Activated CD4-positive, alpha-beta T cell treated with anti-CD3 and anti-CD28 coated beads for 24 hours (primary cell): ENCODE measurements around the gene GBP2.
"Not testable (repeated sequence)": the region's sequence is repeated elsewhere in the genome, so short reads cannot be mapped to it uniquely, and the experiment has no call there.

Experiments
- DNase-seq, 2 donors: peaks; one replicate each; pipeline ENCODE4 v3.0.0-alpha.2; 2020; ENCODE audit warnings: low read depth in 2 of 2

GBP2 gene

DNA sequence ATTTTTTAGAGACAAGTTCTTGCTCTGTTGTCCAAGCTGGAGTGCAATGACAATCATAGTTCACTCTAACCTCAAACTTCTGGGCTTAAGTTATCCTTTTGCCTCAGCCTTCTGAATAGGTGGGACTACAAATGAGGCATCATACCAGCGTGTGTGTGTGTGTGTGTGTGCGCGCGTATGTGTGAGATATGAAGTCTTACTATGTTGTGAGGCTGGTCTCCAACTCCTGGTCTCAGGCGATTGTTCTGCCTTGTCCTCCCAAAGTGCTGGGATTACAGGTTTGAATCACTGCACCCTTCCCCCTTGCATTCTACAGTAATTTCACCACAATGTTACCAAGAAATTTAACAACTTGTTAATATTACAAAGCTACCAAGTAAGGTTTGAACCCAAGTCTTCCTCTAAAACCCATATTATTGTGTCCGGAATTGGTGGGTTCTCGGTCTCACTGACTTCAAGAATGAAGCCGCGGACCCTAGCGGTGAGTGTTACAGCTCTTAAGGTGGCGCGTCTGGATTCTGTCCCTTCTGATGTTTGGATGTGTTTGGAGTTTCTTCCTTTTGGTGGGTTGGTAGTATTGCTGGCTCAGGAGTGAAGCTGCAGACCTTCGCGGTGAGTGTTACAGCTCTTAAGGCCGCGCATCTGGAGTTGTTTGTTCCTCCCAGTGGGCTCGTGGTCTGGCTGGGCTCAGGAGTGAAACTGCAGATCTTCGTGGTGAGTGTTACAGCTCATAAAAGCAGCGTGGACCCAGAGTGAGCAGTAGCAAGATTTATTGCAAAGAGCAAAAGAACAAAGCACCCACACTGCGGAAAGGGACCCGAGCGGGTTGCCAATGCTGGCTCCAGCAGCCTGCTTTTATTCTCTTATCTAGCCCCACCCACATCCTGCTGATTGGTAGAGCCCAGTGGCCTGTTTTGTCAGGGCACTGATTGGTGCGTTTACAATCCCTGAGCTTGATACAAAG, 970 bp upstream of the GBP2 start:
- DNase-seq, result peak; percentile 47 to 75

DNA sequence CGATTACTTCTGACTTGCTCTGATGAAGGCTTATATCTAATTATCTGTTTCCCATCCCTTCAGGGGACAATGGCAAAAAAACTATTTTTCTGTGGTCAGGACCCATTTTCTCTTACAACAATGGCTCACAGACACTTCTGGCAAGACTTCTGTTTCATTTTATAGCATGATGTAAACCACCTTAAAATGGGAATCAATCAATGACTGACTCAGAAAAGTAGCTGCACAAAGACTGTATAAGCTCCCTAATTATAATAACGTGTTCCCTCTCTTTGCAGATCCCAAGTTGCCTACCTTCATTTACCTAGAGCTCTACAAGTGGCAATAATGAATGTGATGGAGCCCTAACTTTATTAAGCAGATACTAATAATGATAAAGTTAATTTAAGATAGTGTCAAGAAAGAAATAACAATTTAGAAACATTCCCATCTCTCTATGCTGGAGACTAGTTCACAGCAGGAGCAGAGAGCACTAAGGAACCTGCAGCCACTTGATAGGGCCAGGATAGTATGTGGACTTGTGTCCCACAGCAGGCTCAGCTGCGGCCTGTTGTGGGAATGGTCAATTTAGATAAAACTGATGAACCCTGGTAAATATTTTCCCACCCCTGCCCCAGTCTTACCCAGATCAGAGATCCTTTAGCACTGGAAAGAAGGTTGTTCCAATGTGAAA, 538 bp downstream of the GBP2 start:
- no peak for DNase-seq

DNA sequence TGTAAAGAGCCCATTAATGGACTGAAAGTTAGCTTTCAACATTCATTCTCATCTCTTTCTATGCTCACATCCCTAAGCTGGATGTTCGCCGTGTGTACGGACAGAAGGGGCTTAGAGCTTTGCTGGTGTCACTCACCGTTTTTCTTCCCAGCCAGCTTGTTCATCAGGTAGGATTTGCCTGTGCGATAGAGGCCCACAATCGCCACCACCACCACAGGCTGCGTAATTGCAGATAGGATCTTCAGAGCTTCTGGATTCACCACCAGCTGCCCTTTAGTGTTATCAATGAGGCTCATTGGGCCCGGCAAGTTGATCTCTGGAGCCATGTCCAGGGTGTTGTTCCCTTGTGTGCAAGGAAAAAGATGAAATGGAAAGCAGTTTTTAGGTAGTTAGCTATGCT, 4.3 kb downstream of the GBP2 start:
- no peak for DNase-seq

DNA sequence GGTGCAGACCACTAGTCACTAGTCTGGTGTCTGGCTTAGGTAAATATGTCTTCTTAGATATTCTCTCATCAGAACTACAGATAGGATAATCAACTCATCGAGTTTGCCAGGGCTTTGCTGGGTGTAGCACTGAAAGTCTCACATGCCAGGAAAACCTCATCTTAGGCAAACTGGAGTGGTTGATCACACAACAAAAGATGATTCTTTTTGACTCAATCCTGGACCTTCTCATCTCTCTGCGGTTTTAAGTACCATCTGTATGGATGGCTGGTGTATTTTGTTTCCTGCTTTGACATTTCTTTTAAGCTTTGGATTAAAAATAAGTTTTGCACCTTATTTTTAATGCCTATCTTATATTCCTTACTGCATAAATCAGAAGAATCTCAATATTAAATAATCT, 11.3 kb downstream of the GBP2 start:
- DNase-seq, result no peak

DNA sequence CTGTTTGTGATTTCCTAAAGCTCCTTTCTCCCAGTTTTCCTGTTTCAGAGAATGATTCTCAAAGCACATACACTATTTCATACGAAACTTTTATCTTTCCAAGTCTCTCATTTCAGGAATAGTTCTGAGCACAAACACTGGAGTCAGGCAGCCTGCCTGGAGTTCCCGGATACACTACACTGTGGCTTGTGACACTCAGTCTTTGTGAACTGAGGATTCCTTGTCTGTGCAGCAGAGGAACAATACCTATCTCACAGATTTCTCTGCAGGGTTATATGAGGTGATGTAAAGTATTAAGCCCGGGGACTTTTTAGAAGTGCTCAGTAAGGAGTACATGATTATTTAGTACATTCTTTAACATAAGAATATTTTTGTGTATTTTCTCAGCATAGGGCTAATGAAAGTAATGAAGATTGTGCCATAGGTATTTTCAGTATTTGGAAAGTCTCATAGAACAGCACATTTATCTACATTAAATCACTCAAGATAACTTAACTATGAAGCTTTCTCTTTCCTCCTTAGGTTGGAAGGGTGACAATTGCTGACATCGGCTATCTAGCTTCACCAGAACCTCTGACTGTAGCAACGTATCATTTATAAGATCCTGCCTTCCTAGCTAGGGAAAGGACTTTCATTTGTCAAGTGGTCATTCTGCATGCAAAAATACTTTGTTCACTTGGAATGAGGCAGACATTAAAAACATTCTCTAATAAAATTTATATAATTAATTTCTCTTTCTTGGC, 12.9 kb downstream of the GBP2 start:
- DNase-seq, result no peak

DNA sequence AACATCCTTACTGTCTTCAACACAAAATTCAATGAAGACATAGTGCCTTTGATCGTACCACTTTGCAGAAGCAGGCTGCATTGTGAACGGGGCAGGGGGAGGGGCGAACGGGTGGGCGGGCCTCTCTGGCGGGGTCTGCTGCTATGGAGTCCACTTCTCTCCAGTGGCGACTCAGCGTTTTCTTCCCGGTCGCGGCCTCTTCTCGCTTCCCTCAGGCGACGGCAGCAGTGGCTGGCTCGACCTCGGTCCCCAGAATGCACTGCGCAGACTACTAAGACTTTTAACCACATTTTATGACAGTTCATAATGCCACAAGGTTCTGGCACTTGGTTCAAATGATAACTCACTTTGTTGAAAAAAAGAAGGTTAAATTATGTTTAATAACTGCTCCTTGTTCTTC, 21.2 kb downstream of the GBP2 start:
- DNase-seq, result no peak

DNA sequence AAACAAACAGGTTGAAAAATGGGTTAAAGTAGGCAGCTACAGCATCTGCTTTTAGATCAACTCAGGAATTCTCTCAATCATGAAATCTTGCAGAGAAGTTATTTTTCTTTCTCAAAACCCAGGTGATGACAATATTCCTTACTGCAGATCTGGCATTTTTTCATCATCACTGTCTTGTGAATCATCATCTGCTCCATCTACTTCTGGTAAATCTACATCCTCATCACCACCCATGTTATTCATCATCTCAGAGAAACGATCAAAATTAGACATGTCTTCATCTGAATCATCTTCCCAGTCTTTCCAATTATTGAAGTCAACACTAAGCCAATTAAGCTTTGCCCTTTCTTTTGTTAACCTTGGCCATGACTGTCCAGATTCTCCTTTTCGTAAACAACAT, 21.8 kb downstream of the GBP2 start:
- DNase-seq, result no peak

DNA sequence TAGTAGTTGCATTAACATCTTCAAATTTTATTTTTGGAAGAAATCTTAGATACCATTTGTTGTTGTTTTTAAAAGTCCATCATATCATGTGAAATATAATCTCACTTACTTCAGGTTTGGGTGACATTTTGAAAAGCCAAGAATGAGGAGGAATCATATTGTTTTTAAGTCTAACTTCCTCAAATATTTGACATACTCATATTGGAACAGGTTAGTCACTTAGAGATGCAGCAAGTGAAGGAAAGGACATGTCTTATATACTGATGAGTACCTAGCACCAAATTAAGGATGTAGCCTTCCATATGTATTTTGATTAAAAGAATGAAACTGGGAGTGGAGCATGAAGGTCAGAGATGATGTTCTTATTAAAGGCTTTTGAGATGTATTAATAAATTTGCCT, 23.9 kb downstream of the GBP2 start:
- no peak for DNase-seq

DNA sequence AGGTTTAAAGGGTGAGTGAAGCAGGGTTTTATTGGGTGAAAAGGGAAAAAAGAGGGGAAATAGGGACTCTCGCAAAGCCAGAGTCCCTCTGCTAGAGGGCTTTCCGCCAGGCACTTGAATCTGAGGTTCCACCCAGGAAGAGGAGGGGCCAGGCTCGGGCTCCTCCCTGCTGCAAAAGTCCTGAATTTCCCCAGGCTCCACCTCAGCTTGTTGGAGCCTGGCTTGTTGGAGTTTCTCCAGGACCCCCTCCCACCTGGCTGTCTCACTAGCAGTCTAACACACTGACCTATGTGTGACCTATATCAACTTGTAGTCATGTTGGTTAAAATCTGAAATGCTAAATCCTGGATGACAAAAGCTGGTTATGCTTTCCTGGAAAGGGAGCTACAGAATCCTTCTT, 25.5 kb downstream of the GBP2 start:
- DNase-seq, result no peak

DNA sequence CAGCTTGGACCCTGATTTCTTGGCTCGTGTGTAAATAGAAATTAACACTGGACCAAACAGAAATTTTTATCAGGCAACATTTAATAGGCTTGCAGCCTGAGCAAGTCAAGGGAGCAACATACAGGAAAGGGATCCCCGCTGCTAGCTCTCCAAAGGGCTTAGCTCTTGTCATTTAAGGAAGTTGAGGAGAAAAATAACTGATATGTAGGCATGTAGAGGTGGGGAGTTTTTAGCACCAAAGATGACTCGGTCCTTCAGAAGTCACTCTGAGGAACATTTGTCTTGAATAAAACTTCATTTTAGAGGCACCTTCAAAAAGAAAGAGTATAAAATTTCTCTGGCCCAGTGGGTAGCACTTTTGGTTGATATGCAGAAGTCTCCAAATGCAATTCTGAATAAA, 27.1 kb downstream of the GBP2 start:
- DNase-seq, result no peak

DNA sequence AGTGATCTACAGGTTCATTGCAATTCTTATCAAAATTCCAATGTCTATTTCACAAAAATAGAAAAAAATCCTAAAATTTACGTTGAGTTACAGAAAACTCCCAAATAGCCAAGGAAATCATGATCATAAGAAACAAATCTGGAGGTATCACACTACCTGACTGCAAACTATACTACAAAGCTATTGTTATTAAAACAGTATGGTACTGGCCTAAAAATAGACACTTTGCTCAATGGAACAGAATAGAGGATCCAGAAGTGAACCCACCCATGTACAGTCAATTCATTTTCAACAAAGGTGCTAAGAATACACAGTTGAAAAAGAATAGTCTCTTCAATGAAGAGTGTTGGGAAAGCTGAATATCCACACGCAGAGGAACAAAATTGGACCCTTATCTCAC, 30.2 kb downstream of the GBP2 start:
- no peak for DNase-seq

DNA sequence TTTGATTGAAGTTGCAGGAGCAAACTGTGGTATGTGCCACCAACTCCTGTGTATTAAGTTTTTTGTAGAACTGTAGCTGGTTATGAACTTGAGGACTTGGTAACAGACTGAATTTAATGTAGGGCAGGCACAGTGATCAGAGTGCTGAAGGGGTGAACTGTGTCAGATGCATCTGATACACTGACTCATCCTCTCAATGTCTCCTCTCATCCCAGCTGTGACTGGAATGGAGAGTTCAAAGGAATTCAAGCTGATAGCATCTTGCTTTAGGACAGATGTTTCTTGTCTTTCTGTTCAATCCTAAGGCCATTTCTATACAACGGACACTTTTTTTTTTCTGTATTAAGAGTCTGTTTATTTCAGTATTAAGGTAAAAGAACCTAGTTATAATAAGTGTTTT, 36.0 kb downstream of the GBP2 start:
- DNase-seq, result no peak

DNA sequence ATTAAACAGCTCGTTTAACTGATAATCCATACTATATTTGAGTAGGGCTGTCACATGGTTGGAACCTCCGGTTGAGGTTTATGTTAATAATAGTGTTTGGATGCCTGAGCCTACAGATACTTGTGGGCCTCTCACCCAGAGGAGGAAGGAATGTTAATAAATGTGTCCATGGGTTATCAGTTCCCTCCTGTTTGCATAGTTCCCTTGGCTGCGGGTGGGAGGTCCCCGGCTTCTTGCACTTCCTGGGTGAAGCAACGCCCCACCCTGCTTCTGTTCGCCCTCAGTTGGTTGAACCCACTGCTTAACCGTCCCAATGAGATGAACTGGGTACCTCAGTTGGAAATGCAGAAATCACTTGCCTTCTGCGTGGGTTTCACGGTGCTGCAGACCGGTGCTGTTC, 37.3 kb downstream of the GBP2 start:
- DNase-seq, result no peak

DNA sequence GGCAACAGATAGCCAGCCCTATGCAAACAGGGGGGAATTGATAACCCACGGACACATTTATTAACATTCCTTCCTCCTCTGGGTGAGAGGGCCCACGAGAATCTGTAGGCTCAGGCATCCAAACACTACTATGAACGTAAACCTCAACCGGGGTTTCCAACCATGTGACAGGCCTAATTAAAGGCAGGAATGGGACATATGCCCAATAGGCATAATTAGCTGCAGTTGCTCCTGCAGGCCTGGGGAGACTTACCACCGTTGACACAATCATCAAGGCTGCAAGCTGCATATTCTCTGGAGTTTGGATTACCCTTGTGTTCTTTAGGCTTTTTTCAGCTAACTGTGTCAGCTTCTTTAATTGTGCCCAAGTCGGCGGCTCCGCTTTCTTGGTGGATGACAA, 38.7 kb downstream of the GBP2 start:
- DNase-seq, result no peak

DNA sequence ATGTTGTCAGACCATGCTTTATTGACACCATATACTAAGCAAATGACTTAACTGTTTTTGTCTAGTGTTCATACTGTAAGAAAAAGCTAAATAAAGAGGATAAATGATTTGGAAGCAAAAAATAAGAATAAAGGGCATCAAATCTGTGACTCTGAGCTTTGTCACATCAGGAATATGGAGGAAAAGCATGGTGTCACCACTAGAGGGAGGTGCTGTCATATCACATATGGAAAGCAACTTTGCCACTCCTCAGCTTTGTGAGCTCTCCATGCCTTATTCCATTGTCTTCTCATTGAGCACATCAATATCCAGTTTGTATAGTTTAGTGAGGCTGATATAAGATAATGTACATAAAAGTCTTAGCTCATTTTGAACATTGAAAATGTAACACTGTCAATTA, 40.1 kb downstream of the GBP2 start:
- peak in 1 of 2 donors; percentile 29 for DNase-seq

DNA sequence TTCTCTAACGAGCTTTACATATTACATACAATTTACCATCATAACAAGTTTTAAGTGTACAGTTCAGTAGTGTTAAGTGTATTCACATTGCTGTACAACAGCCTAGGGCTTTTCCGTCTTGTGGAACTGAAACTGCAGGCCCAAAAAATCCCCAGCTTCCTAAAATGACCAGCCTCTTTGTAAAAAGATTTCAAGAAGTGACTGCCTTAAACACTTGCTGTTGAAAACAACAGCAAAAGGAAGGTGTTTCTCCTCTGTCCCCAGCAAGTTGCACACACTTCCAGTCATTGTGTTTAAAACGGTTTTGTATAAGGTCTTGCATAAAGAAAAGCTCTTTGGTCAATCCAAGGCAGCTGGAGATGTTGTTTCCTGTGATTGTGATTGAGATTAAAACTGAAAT, 44.9 kb downstream of the GBP2 start:
- DNase-seq, result no peak

DNA sequence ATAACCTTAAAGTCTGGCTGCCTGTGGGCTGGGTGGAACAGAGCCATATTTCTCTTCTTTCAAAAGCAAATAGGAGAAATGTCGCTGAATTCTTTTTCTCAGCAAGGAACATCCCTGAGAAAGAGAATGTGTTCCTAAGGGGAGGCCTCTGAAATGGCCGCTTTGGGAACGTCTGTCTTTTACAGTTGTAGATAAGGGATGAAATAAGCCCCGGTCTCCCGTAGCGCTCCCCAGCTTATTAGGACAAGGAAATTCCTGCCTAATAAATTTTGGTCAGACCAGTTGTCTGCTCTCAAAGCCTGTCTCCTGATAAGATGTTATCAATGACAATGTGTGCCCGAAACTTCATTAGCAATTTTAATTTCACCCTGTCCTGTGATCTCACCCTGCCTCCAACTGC, 45.8 kb downstream of the GBP2 start:
- not testable (repeated sequence) for DNase-seq

DNA sequence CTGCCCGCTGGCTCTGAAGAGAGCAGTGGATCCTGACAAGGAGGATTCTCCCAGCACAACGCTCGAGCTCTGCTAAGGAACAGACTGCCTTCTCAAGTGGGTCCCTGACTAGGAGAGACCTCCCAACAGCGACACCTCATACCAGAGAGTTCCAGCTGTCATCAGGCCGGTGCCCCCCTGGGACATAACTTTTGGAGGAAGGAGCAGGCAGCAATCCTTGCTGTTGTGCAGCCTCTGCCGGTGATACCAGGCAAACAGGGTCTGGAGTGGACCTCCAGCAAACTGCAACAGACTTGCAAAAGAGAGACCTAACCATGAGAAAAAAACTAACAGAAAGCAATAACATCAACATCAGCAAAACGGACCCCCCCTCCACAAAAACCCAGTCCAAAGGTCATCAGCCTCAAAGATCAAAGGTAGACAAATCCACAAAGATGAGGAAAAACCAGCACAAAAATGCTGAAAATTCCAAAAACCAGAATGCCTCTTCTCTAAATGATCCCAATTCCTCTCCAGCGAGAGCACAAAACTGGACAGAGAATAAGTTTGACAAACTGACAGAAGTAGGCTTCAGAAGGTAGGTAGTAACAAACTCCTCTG, 53.3 kb downstream of the GBP2 start:
- not testable (repeated sequence) for DNase-seq

DNA sequence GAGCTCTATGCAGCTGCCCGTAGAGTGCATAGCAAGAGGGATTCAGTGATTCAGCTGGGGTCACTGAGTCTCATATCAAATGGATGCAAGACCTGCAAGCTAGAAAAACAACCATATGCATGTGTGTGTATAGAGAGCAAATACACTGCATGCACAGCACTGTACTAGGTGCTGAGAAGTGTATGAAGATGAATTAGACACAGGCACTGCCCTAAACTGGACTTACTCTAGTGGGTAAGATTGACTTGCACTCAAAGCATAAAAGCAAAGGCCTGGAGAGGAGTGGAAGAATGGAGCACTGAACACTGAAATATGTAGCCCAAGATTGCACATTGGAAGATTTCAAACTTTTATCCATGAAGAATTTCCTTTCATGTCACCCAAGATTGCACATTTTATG, 55.4 kb downstream of the GBP2 start:
- no peak for DNase-seq

DNA sequence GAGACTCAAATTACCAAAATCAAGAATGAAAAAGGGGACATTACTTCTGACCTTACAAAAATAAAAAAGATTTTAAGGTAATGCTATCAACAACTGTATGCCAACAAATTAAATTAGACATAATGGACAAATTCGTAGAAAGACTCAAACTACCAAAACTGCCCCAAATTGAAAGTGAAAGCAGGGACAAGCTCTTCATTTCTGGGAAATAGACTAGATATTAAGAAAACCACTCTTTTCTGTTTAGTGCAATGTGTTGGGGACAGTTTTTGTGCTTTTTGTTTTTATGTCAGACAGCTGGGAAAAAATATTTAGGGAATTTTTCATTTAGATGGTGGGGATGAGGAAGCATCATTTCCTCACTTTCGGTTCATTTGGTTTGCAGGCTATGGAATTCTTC, 56.0 kb downstream of the GBP2 start:
- no peak for DNase-seq

DNA sequence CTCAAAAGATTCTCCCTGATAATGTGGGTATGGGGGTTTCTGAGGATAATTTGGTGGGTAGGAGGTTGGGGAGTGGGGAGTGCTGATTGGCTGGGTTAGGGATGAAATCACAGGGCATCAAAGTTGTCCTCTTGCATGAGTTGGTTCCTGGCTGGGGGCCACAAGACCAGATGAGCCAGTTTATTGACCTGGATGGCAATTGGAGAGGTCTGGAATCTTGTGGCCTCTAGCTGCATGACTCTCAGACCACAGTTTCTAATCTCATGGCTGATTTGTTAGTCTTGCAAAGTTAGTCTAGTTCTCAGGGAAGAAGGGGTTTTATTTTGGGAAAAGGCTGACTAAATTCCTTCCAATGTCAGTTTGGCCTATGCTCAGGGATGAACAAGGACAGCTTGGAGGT, 57.6 kb downstream of the GBP2 start:
- DNase-seq, result no peak
